EL (cell line): Measurements from ENCODE around the gene NINJ2.

Experiments used
- DNase-seq: peaks from one replicate; pipeline ENCODE4 v3.0.0-alpha.2; 2016

NINJ2 gene

DNA sequence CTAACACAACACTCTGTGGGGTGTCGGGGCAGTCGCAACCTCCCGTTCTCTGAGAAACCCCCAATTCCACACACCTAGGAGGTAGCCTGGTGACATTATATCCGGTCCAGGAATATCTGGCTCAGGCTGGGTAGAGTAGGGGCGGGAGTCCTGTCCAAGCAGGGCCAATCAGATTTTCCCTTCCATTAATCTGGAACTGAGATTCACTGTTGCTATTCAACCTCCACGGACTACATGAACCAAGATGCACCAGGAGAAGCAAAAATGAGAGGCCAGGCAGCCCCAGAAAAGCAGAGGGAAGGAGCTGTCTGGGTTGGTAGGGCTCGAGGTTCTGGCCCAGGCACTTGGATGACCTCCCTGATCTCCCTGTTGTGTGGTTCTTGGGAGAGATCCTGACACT is 51.0 kb downstream of the NINJ2 start:
- DNase-seq: no peak

DNA sequence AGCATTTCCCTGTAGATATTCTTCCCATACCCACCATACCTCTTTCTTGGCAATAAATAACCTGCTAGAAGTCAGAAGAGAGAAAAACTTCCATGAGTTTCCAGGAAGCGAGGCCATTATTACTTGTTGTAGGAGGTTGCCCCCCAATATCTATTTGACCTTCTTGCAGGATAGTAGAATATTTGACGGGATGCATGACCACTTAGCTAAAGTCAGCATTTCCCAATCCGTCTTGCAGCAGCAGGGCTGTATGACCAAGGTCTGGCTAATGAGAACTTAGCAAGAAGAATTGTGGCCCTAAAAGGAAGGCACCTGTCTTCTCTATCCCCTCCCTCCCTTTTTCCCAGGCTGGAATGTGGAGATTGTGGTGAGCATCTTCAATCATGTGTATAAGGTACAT is 51.5 kb downstream of the NINJ2 start:
- no peak for DNase-seq

DNA sequence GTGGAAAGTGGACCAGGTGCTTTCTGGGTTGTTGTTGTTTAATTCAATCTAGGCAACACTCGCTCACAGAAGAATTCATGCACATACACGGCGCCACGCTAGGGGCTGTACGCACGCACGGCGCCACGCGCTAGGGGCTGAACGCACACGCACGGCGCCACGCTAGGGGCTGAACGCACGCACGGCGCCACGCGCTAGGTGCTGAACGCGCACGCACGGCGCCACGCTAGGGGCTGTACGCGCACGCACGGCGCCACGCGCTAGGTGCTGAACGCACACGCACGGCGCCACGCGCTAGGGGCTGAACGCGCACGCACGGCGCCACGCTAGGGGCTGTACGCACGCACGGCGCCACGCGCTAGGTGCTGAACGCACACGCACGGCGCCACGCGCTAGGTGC is 54.3 kb downstream of the NINJ2 start:
- no peak for DNase-seq

DNA sequence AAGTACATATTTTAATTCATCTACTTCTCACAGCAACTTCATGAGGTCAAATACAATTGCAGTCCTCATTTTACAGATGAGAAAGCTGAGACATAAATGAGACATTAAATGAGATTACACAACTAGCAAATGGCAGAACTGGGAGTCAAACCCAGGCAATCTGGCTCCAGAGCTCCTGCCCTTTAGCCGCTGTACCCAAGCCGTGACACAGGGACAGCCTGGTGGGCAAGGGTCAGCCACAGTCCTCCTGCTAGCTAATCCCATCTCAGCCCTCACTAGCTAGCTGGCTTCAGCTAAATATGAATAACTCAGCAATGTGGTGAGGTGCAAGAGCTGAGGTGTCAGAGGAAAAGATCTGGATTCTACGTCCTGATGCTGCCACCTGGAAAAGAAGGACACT is 54.8 kb downstream of the NINJ2 start:
- no peak for DNase-seq

DNA sequence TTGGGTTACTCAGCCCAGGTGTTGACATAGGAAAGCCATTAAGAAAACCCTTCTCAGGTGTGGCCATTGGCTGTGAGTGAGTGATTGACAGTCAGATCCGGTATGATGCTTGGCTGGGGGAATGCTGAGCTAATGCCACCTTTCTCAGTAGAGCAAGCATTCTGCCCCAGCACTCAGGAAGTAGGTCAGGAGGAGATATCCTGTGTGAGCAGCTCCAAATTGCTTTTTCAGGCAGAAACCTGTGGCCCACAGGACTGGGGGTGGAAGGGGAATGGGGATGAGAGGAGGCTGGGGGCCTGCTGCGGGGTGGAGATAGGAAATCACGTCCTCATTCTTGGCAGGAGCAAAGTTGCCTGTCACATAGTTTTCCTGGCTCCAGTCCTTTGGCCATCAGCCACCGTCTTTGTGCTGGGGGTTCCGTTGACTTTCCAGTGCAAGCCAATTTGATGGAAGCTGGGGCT is 55.7 kb downstream of the NINJ2 start:
- no peak for DNase-seq

DNA sequence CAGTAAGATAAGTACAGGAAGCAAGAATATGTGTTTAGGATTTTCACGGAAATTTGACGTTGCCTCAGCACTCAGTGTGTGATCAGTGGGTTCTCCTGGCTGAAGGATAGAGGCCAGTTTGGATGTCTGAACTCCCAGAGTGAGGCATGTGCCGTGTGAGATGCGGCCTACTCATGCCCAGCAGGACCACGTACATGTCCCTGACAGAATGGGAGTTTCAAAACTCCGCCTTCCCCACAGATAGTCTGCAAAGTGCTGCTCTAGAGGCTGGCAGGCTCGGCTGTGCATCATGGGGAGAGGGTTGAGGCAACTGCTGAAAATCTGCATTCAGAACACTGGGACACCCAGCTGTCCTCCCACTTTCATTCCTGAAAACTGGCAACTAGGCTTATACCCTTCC is 58.3 kb downstream of the NINJ2 start:
- DNase-seq: no peak

DNA sequence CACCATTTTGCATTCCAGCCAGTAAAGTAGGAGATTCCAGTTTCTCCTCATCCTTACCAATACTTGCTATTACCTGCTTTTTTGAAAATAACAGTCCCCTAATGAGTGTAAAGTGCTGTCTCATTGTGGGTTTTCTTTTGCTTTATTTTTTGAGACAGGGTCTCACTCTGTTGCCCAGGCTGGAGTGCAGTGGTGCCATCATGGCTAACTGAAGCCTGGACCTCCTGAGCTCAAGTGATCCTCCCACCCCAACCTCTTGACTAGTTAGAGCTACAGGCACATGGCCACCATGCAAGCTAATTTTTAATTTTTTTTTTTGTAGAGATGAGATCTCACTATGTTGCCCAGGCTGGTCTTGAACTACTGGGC is 60.6 kb downstream of the NINJ2 start:
- DNase-seq: no peak

DNA sequence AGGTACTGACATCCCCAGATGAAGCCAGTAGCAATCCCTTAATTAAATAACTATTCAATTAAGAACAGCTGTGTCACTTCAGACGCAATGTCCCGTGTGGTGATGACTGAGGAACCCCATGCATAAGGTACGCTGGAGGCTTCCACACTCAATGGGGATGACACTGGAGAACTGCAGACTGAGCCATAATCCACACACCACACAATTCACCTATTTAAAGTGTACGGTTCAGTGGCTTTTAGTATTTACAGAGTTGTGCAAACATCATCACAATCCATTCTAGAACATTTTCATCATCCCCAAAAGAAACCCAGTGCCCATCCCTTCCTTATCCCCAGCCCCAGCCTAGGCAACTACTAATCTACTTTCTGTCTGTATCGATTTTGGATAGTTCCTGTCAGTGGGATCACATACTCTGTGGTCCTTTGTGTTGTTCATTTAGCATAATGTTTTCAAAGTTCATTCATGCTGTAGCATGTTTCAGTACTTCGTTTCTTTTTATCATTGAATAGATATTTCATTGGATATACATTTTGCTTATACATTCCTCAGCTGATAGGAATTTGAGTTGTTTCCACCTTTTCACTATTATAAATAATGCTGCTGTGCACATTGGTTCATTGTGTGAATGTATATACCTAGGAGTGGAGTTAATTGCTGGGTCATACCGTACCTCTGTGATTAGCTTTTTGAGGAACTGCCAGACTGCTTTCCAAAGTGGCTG is 61.1 kb downstream of the NINJ2 start:
- DNase-seq: no peak

DNA sequence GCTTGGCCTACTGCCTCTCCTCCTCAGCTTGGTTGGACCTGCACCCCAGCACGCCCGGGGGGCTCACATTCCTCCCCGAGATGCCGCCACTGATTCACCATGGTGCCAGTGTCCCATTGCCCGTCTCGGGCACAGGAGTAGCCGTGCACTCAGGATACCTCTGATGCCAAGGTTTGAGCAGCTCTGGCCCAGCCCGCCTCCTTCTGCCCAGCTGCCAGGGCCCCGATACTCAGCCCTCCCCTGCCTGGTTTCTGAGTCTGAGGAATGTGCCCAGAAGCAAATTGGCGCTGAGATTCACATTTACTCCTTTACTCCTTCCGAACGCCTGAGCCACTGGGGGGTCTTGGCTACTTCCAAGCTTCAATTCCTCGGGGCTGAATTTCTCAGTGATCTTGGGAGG is 63.5 kb downstream of the NINJ2 start:
- no peak for DNase-seq

DNA sequence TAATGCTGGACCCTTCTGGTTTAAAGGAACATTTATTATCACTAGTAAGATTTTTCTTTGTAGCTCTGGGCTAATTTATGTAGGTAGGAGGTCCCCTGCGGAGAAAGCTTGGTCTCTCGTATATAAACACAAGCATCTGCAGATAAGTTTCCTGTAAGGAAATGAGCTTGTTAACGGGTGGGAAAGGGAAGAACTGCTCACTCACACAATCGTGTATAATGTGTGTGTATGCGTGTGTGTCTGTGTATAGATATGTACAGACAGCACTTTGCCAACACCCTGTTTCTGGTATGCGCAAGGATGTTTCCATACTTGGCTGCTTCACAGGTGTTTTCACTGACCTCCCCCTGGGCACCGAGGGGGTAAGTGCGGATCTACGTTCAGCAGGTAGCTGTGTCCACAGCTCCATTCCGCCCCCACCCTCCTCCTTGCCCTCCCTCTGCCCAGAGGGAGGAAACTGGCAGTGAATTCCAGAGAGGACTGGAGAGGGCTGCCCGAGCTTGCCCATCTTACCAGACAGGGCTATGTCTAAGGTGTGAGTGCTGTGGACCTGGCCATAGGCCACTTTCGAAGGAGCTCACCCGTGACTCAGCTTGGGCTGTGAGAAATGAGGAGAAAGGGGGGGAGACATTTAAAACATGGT is 65.2 kb downstream of the NINJ2 start:
- no peak for DNase-seq

DNA sequence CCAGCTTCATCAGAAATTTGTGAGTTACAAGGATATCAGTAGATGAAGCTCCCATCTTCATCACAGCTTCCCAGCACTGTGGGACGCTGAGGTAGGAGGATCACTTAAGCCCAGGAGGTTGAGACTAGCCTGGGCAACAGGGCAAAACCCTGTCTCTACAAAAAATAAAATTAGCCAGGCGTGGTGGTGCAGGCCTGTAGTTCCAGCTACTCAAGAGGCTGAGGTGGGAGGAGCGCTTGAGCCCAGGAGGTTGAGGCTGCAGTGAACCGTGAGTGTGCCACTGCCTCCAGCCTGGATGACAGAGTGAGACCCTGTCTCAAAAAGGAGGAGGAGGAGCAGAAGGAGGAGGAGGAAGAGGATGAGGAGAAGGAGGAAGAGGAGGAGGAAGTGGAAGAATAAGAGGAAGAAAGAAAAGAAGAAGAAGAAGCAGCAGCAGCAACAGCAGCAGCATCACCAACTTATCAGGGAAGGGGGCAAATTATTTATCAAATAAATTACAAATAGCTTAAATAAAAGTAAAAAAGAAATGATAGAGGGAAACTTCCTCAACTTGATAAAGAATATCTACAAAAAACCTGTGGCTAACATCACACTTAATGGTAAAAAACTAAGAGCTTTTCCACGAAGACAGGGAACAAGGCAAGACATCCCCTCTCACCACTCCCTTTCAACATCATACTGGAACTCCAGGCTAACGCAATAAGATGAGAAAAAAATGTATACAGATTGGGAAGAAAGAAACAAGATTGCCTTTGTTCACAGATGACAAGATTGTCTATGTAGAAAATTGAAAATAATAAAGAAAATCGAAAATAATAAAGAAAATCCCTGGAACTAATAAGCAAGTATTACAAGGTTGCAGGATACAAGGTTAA is 69.6 kb downstream of the NINJ2 start:
- DNase-seq: no peak

DNA sequence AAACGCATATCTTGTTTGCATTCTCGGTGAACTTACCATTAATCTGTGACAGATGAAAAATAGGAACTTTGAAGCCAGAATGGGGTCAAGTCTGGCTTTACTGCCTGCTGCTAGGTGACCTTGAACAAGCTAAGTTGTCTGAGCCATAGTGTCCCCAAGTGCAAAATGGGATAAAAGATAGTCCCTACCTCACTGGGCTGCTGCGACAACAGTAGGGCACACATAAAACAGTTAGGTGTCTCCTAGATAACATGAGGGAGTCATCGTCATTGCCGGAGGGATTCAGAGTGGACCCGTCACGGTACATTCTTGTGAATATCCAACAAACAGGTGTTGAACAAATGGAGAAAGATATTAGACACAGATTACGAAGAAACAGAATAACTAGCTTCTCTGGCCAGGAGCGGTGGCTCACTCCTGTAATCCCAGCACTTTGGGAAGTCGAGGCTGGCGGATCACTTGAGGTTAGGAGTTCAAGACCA is 71.2 kb downstream of the NINJ2 start:
- no peak for DNase-seq

DNA sequence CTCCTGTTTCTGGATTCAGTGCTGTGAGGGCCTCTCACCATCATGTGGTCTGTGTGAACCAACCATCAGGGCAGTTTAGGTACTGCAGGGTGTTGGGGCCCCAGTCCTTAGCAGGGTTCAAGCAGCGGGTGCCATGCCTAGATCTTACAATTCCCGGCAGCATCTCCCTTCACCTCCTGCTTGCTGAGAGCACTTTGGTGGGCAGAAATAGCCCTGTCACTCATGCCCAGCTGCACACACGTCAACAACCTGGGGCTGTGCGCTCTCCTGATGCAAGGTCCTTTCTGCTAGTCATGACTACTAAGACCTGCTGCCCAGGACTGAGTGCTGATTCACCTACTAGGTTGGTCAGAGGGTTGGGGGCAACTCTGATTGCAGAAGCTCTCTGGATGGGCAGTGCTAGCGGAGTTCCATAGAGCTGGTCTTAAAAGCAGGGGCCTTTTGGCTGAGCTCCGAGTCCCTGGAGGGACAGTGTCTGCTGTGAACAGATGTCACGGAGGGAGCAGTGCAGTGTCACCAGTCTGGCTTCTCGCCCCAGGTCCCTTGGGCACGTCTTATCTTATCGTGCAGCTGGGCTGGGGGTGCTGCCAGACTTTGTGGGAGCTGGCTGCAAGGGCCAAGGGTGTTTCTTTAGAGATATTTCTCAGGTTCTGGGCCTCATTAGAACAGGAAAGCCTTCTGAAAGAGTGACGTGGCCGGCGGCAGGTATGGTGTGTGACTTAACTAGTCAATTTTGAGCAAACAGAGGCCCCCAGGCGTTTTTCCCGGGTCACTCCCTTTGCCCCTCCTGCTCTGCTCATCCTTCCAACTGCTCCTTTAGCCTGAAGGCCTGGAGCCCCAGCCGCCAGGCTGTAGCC is 71.8 kb downstream of the NINJ2 start:
- no peak for DNase-seq

DNA sequence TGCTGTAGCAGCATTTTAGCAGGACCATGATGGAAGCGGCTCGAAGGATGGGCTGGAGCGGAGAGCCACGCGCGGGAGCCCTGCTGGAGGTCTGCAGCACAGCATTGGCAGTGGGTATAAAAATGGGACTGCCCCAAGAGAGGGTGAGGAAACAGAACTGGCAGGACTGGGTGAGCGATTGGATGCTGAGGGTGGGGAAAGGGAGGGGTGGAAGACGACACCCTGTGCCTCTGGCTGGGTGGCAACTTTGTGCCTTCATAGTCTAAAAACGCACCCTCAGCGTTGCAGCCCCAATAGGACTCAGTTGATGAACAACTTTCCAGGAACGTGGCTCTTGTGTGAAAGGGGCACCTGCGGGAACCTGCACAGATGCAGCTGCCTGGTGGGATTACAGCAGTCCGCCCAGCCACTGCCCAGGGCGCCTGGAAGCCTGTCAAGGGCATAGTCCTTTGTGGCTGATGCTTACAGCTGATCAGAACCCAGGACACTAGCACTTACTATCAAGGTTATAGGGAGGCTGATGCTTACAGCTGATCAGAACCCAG is 73.0 kb downstream of the NINJ2 start:
- DNase-seq: no peak

DNA sequence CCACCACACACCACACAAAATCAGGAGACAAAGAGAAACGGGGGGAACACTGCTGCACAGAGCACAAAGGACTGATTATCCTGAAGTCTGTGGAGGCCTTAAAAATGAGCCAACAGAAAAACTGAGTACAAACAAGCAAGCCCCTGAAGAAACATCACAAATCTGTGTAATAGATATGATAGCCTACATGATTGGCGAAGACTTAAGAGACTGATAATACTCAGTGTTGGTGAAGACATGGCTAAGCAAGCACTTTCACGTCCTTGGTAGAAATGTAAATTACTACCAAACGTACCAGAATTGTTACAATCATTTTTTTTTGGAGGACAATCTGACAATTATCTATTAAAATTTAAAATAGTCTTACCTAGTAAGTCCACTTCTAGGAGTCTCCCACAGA is 74.6 kb downstream of the NINJ2 start:
- no peak for DNase-seq

DNA sequence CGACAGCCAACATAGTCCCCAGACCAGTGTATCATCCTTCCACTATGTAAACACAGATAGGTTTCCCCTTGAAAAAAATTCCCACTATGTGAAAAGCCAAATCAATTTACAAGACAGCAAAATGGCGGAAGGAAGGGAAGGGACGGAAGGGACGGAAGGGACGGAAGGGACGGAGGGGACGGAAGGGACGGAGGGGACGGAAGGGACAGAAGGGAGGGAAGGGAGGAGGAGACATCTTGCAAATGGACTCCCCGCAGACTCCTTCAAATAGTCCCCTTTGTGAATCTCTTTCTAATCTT is 75.3 kb downstream of the NINJ2 start:
- no peak for DNase-seq

DNA sequence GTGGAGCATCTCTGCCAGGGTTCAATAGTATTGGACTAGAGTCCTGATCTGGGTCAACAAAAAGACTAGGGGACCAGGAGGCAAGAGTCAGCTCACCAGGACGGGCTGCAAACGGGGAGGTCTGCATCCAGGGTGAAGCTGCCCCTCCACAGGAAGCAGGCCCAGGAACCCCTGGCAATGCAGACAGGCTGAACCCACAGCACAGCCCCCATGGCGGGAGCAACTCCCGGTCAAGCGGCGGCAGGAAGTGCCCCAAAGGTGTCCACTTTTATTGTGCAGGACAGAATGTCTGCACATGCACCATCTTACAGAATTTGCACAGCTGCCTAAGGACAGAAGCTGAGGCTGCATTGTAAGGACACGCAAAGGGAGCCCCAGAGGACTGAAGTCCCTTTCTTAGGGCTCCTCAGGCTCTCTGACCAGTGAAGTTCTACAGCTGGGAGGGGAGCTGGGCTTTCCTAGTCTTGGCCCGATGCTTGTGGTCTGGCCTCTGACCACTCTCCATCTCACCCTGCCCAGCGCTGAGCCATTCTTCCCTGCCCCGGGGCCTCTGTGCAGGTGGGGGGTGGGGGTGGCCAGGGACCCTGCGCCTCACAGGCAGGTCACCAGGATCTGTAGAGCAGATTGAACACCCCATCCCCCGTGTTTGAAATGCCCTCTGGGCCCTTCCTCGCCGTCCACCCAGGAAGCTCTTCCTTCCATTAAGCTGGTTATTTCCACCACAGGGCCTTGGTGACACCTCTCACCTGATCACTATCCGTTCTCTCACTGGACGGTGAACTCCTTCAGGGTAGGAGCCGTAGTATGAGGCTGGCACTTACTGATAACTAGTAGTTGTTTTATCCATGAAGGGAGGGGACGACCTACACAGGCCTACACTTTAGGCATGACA is 75.9 kb downstream of the NINJ2 start:
- no peak for DNase-seq

DNA sequence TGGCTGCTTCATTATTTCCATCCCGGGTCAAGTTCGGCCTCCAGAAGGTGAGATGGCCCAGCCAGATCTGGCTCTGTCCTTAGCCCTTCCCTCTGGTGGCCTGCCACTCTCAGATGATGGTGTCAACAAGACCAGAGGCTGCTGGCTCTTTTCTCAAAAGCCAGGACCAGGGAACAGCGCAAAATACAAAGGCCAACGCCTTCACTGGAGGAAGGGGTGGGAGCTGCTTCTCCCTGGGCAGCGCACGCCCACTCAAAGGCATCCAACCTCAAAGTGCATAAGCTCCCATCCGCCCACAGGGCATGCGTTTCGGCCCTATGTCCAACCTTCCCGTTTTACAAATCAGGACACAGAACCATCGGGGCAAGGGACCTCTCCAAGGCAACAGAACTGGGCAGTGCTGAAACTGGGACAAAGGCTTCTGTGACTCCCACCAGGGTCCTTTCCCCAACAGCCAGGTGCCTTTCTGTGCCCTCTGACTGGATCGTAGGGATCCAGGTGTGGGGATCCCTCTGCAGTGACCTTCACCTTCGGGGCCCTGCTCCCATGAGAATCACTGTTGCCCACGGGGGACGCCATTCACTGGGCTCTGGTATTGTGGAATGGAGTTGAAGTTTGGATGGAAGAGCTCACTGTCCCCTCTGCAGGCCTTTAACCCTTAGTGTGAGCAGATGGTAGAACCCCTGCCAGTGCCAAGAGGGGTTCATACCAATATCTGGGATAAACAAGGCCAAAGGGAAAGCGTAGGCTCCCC is 76.8 kb downstream of the NINJ2 start:
- no peak for DNase-seq

DNA sequence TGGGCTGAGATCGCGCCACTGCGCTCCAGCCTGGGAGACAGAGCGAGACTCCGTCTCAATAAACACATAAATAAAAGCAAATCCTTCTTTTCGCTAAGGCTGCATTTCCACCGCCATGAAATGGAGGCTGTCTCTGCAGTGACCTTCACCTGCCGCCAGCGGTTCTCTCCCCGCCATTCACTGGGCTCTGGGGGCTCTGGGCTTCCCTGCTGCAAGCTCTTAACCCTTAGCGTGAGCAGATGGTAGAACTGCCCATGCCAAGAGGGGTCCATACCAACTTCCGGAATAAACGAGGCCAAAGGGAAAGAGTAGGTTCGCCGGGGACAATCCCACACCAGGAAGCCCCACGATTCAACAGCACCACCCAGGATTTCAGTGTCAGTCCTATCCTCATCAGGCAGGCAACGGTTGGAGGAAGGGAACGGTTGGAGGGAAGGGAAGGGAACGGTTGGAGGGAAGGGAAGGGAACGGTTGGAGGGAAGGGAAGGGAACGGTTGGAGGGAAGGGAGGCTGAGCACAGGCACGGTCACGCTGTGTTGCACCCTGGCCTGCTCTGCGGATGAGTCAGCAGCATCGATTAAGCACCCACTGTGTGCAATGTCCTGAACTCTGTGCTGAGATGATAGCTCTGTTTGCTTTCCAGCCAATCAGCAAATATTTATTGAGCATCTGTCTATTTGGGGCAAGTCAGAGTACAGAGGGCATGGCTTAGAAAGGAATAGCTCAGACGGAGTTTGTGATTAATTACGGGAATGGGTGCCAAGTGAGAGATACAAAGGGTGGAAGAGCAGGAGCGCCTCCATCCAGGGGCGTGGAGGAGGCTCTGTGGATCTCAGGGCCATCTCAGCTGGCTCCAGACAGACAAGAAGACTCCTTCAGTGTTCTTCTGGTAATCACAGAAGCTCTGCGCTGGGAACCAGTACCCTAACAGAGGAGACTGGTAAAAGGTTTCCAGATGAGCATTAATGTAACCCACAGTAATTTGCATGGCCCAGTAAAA is 77.9 kb downstream of the NINJ2 start:
- no peak for DNase-seq
